HG02623 (cell line): ENCODE results near the gene PANK1.
A peak's percentile ranks its signal among the peaks of the same experiment; 100 is the strongest.

ENCODE experiments used
- ATAC-seq: cut with Tn5 transposase; IDR thresholded peaks from one replicate; pipeline ENCODE4 v1.9.1; 2021; ENCODE audit warnings: moderate library complexity; ENCODE audit not compliant: unreplicated experiment

PANK1 gene

DNA sequence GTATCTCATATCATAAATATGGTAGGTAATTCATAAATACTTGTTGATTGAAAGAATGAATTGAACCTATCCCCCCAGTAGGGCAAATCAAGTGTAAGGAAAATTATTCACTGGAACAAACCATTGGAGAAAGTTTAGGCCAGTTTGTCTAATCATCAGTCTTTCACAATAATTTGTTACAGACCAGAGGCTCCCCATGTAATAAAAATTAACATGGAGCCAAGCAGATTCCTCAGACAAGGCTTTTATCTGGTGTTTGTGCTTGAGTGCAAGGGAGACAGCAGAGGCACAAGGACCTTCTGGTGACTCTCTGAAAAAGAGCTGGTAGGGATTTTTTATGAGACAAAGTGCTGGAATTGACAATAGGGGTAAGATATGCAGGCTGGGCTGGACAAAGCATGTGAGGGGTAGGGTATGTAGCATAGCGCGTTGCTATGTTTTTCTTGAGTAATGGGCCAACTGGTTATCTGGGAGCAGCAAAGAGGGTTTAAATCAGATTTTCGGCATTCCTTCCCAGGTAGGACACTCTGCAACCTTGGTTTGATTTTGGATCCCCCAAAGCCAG, 7.8 kb upstream of the PANK1 start:
- ATAC-seq = no peak

DNA sequence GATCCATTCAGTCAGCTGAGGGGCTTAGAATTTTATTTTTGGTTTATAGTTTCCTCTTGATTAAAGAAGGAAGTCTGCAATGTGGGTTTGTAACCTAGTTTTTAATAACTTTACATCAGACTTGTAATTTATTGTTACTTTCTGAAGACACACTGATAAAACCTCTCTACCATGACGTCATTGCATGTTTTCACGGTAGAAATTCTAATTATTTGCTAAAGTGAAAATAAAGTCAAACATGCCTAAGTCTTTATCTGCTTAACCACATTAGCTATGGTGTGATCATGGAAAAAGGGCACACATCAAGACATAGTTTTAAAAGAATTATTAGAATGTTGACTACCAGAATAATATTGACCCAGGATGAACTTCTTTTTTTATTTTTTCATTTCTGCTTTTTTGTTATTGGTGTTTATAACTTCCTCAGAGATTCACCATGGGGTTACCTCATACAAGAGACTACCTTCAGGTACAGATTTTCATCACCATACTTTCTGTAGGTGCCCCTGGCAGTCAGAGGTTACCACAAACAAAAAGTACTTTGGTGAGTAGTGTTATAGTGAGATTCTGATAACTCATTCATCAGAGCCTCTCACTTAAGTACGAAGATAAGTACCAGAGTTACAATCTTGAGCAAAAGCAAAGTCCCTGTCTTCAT, 7.0 kb upstream of the PANK1 start:
- peak; percentile 44 for ATAC-seq

DNA sequence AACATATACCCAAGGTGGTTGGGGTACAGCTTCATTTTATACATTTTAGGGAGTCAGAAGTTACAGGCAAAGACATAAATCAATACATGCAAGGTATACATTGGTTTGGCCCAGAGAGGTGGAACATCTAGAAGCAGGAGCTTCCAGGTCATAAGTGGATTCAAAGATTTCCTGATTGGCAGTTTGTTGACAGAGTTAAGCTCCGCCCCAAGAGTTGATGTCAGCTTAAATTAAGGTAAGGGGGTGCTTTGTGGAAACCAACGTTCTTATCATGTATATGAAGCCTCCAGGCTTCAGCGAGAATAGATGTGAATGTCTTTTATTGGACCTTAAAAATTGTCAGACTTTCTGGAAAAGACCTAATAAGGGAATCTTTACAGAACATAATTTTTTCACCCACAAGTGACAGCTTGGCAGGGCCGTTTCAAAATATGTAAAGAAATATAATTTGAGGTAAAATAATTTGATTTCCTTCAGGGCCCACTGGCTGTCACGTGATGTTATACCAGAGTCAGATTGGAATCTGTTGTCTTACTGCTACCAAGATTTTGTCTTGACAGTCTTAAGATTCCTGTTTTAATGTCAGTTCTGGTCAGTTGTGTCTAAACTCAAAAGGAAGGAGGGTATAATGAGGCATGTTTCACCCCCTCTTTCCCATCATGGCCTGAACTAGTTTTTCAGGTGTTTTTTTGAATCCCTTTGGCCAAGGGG, 6.3 kb upstream of the PANK1 start:
- no peak for ATAC-seq

DNA sequence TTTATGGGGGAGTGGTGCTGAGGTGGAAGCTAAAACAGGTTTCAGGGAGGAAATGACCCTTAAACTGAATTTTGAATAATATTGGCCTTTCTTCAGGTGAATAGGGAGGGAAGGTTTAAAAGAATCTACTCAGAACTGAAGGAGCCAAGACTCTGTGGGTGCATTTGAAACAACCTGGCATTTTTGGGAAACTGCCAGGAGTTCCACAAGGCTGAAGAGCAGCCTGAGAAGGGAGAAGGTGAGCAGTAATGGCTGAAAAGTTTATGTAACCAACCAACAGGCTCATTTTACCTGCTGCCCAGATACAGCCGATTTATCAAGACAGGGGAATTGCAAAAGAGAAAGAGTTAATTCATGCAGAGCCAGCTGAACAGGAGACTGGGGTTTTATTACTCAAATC, 4.0 kb upstream of the PANK1 start:
- ATAC-seq = no peak

DNA sequence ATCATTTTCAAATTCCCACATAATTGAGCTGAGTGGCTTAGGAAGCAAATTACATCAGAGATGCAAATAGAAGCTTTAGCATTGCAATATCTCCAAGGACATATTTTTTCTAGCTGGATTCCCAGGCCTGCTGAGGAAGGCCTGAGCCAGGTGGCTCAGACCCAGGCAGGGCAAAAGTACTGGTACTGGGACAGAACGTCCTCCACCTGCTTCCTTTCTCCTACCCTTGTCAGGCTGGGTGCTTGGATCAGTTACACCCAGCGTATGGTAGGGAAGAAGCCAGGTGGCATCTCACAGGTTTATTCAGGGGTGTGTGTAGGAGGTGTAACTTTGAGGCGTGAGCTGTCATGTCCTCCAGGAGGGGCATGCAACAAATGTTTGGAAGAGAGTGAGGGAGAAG, 3.0 kb upstream of the PANK1 start:
- ATAC-seq = no peak

DNA sequence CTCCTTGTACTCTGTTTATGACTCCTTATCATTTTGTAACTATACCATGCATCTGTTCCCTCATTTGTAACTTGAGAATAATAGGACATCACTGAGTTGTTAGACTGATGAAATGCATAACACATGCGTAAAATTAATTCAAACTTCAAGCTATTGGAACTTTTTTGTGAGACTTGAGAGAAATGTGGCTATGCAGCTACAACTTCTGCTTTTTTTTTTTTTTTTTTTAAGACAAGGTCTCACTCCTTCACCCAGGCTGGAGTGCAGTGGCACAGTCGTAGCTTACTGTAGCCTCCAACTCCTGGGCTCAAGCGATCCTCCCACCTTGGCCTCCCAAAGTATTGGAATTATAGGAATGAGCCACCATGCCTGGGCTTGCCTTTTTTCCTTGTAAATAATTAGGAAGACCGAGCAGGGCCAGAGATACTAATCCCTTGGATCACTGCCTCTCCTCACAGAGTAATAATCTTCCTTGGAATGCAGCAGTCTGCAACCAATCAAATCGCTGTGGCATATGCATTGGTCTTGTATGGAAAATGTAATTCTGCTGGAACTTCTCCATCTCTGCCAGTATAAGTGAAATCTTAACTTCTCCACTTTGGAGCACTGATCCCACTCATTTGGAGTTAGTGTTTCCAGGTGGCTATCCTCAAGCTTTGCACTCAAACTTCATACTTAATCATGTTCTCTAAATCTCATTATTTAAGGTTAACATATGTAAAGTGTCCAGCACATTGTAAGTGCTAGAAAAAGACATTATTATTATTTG, 2.0 kb upstream of the PANK1 start:
- ATAC-seq = no peak

DNA sequence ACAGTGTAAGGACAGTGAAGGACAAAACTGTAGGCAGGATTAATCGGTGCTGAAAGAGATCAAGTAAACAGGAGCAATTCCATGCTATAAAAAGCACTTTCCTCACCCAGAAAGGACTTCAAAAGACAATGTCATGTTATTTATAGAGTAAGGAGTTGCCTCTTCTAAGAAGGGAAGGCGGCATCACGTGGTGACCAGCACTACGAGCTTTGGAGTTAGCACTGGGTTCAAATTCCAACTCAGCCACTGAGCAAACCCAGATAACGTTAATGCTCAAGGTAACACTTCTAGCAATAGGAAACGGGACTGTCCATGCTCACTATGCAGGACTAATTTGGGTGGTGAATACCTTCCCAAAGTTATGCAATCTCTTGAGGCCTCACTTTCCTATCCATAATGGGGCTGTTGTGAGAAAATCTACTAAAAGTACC, 715 bp upstream of the PANK1 start:
- ATAC-seq = no peak

DNA sequence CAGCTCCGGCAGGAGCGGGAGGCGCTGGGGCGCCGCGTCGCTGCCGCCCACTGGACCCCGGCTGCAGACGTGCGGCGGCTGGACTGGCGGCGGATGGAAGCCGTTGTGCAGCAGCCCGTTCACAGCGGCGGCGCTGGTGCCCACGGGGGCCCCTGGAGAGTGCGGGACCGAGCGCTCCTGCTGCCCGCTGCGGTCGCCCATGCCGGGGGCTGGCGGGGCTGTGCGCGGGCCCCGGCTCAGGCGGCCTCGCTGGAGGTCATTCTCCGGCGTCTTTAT, 413 bp downstream of the PANK1 start:
- peak; percentile 24 for ATAC-seq

DNA sequence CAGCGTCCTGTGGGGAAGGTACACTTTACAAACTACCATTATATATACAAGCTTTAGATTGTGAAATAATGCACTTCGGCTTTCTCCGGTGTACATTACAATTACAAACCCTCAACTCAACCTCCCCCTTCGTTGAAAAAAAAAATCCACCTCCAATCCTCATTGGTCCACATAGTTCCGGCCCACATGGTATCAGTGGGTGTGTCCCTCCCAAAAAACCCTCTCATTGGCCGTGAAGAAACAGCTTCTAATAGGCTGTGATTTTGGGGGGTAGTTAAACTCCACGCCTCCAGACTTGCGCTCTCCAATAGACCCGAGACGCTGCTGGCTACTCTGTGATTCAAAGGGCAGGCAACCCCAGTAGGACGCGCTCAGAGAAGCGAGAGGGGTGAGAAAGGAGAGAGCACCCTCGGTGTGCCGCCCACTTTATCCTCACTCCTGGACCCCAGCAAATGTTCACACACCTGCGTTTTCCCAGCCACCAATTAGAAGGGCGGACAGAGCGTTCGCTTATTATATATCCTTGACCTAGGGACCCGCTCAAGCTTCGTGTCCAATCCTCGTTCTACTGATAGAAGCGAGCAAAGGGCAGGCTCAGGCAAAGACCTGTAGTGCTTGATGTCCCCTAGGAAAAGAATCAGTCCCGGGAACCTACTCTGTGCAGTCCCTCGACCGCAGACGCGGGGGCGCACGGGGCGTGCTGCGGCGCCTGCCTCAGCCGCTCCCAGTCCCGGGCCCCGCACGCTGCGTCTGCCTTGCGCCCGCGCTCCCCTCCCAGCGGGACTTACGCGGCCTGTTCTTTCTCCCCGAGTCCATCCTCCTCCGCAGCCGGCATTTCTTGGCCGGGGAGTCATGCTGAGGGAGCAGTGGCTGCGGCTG, 991 bp downstream of the PANK1 start:
- ATAC-seq = peak; percentile 87

DNA sequence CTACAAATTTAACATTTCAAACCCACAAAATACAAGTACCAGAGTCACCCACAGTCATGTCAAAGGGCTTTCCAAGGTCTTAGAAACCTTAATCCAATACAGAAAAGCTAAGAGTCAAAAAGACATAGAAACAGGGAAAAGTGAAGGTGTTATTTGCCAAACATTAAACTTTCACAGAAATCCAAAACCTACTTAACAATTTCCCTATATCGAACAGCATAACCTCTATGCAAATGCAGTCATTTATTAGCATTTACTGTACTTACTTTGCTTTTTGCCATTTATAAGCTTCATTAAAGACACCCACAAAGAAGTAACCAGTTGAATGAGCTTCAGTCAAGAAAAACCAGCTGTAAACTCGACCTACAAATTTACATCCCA, 1.6 kb downstream of the PANK1 start:
- peak; percentile 0 for ATAC-seq

DNA sequence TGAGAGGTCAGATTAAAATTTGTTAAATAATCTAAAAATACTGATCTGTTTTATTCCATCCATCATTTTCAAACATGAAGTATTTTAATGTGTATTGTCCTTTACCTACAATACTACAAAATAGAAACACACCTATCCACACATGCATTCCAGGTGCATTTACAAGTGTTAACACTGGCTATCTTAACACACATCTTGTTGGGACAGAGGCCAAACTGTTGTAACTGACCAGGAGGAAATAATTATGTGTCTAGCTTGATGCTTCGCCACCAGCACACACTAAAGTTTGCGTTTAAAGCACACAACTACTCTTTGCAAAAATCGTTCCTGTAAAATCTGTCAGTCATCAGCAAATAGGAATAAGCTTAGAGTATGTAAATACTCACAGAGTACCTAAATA, 2.8 kb downstream of the PANK1 start:
- no peak for ATAC-seq

DNA sequence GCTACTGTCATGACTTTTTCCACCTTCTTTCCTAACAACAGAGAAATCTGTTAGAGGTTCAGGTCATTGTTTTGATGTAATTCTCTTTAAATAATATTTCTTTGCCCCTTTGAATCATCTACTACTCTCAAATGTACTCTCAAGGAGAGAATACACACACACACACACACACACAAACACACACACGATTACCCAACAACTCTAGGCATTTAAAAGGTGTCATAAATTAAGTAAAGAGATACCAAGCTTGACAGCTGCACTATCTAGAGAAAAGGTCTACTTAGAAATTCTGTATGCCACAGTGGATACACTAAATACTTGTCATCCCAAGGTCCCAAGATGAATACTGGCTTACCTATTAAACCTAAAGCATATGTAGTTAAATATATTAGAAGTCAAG, 4.8 kb downstream of the PANK1 start:
- ATAC-seq = no peak

DNA sequence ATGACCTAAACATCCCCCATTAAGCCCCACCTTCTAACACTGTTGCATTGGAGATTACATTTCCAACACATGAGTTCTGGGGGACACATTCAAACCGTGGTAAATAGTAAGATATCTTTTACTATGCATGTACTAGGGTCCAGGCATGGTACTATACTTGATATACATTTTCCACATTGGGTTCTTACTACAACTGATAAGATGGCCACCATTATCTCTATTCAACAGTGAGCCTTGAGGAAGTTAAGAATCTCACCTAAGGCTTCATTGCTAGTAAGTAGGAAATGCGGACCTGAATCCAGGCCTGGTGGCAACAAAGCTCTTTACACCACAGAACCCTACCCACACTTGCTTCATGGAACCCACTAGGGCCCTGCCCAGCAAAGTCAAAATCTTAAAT, 5.7 kb downstream of the PANK1 start:
- ATAC-seq = no peak

DNA sequence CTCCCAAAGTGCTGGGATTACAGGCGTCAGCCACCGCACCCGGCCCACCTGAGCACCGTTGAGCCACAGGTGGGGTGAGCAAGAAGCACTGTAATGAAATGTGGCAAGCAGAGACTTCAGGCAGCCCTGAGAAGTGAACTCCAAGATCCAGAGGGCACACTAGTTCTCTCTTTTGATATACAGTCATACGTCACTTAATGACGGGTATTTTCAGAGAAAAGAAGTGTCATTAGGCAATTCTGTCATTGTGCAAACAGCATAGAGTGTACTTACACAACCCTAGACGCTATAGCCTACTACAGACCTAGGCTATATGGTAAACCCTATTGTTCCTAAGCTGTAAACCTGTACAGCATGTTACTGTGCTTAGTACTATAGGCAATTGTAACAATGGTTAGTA, 7.9 kb downstream of the PANK1 start:
- ATAC-seq = no peak

DNA sequence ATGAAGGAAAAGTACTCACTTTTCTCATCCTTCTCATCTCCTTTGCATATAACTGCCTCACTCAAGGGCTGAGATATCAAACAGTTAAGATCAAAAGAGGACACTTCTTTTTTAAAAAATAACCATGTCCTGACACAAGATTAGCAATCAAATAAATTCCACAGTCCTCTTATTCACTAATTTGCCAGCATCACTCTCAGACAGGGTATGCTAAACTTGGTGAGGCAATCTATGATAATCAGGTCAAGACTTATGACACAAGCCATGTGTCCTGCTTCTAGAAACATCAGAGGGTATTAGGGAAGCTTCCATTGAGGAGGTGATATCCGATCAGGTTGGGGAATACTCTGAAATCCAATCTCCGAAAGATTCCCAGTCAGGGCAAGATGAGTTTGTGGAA, 10.4 kb downstream of the PANK1 start:
- ATAC-seq = no peak

DNA sequence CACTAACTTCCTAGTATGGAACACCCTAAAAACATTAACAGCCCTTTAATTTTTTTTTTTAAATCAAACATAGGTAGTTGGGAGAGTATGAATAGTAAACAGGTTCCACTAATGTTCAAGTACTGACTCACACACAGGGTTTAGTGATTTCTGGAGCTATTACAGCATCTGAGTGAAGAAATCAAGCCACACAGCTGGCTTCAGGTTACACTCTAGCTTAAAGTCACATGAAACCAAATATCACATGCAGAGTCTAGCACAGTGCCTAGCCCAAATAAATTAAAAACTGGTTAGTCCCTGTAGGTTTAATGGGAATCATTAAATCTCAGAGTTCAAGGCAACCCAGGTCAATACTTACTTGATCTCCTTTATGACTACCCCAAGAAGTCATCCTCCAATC, 11.6 kb downstream of the PANK1 start:
- no peak for ATAC-seq

DNA sequence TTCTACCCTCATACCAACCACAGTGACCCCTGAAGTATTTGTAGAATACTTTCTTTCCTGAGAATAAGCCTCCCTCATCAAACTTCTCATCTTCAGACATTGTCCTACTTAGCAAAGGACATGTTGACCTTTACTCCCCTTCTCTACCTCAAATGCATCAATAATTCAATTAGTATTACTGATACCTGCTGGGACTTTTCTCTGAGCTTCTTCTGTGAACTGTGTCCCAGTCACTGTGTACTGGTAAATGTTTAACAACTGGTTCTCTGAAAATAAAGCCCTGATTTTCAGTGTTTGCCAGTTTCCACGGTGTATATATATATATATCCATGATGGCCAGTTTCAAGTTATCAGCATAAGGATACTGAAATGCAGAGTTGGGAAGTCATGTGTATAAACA, 12.2 kb downstream of the PANK1 start:
- ATAC-seq = no peak

DNA sequence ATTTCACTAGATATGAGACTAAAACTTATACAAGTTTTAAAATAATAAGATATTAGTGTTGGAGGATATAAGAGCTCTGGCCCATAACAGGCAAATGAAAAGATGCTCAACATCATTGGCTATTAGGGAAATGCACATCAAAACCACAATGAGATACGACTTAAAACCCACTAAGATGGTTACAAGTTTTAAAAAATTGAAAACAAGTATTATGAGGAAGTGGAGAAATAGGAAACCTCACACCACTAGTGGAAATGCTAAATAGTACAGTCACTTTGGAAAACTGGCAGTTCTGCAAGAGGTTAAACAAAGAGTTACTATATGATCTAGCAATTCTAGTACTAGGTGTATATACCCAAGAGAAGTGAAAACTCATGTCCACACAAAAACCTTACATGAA, 17.2 kb downstream of the PANK1 start:
- no peak for ATAC-seq

DNA sequence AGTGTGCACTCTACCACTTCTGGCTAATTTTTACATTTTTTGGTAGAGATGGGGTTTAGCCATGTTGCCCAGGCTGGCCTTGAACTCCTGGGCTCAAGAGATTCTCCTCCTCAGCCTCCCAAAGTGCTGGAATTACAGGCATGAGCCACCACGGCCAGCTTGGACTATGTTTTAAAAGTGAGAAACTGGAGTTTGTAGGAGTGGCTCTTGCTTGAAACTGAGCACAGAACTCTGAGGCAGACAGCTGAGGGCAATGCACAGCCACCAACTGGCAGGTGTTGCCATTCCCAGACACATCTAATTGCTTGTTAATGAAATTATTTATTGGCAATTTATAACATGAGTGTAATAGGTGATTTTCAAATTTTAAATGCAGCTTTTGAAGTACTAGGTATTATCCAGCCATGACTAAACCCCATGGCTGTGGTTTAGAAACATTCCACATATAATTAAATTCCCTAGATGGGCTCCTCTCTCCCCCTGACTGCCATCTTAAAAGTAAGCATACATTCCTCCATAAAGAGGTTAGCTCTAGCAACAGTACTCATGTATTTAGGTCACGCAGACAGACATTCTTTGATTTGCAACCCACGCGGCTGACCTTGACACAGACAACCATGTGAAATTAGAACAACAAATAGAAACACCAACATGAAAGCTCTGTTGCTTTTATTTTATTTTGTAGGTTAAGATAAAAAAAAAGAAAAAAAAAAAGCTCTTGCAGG, 19.8 kb downstream of the PANK1 start:
- no peak for ATAC-seq

DNA sequence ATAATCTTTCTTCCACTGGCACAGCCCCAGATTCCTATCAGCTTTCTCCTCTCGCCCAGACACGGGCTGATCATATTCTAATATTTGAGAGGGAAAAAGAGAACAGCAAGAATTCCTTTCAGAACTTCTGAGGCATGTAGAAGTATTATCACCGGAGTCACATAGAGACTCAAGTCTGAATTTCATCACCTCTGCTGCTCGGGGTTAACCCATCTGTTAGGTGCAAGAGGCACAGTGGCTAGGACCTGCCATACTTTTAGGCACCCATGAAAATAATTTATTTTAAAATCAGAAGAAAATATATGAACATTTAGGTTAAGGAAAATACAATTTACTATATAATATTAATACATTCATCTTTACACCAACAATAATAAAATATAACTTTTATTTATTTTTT, 21.0 kb downstream of the PANK1 start:
- ATAC-seq = no peak

DNA sequence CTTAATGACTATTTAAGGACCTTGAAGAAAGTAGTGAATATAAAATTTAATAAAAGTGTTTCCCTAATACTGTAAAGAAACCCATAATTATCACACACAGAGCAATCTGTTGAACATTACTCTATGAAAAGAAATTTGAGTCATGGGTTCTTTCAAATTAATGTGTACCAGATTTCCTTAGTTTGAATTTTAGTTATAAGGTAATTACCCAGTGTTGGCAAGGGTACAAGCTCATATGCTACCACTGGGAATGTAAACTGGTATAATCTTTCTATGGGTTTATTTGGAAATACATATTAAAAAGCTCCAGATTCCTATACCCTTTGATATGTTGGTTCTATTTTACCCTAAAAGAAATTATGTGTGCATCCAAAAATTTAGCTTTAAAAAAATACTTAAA, 22.9 kb downstream of the PANK1 start:
- ATAC-seq = no peak
